GM12878 (cell line): Measurements from ENCODE around the gene AATF. TPM values are rescaled to one million over a fixed set of nuclear protein-coding genes. Genes with fewer than 3 reads are reported as not detected.

ENCODE experiments used
- ATAC-seq: fragments of 200-7000 bp; cut with Tn5 transposase; 3 replicates; pipeline ENCODE4 v1.9.1; 2020; ENCODE audit warnings: mild to moderate bottlenecking, moderate library complexity
- BruUV-seq: library from RNA; stranded (reverse); fragments of 400-500 nt; replicated peaks from 2 replicates; lab custom pipeline; 2021; lab: Mats Ljungman, UMichigan
- CTCF ChIA-PET: fragments of 300-600 bp; sonication (Branson Sonifier 250); formaldehyde crosslinking; extraction: SDS; loops from one replicate; lab custom pipeline; 2021; ENCODE audit warnings: inconsistent platforms; lab: Yijun Ruan, JAX
- POLR2A ChIA-PET: fragments of 350-600 bp; formaldehyde crosslinking; extraction: SDS; loops from one replicate; lab custom pipeline; 2021; ENCODE audit warnings: inconsistent platforms; lab: Charles Lee
- RAD21 ChIA-PET: fragments of 300-600 bp; sonication (Branson Sonifier 250); formaldehyde crosslinking; loops from one replicate; lab custom pipeline; 2023; ENCODE audit warnings: antibody characterized with exemption; ENCODE audit not compliant: unreplicated experiment; lab: Charles Lee
- SMC1A ChIA-PET: fragments of 300-600 bp; sonication (Branson Sonifier 250); formaldehyde crosslinking; loops from one replicate; lab custom pipeline; 2023; ENCODE audit not compliant: unreplicated experiment, uncharacterized antibody; lab: Charles Lee
- DNase-seq: peaks from one replicate; pipeline ENCODE4 v3.0.0-alpha.2; 2011; ENCODE audit warnings: low read depth, low spot score
- FAIRE-seq: peaks from 3 replicates; lab custom pipeline; 2011; peaks lifted over from hg19 to GRCh38; lab: Jason Lieb, UNC
- H2AFZ ChIP-seq: 2 replicates; pipeline ENCODE4 v1.6.0; 2011; ENCODE audit warnings: low read depth, low read length, control low read depth; ENCODE audit not compliant: control insufficient read depth
- H3K27ac ChIP-seq: 2 replicates; pipeline ENCODE4 v1.5.1; 2011; ENCODE audit warnings: control low read depth; ENCODE audit not compliant: control insufficient read depth, insufficient read depth
- H3K27me3 ChIP-seq, 2 experiments: replicated peaks in 1 of 2; 2 replicates each; pipeline versions ENCODE4 v1.6.0 to v1.6.1; 2011; ENCODE audit warnings: low read length in 1 of 2; ENCODE audit not compliant: control insufficient read depth in 2 of 2, insufficient read depth in 2 of 2
- H3K36me3 ChIP-seq, 2 experiments: 2 replicates each; pipeline ENCODE4 v1.5.1; 2011; ENCODE audit warnings: low read length in 1 of 2; ENCODE audit not compliant: control insufficient read depth in 2 of 2, insufficient read depth in 2 of 2
- H3K4me1 ChIP-seq: 2 replicates; pipeline ENCODE4 v1.6.1; 2011; ENCODE audit warnings: mild to moderate bottlenecking, low read length, moderate library complexity, mixed read lengths; ENCODE audit not compliant: control insufficient read depth, insufficient read depth
- H3K4me2 ChIP-seq: 2 replicates; pipeline ENCODE4 v1.6.0; 2011; ENCODE audit warnings: control low read depth; ENCODE audit not compliant: control insufficient read depth, insufficient read depth
- H3K4me3 ChIP-seq: fragments of 200-600 bp; sonication (generic); 2 replicates; pipeline ENCODE4 v1.5.1; 2016
- H3K79me2 ChIP-seq: 2 replicates; pipeline ENCODE4 v1.6.0; 2011; ENCODE audit warnings: low read length; ENCODE audit not compliant: control insufficient read depth, insufficient read depth
- H3K9ac ChIP-seq: 2 replicates; pipeline ENCODE4 v1.8.0; 2011; ENCODE audit warnings: low read length, control low read depth, mixed read lengths; ENCODE audit not compliant: control insufficient read depth, insufficient read depth
- H3K9me3 ChIP-seq: replicated peaks from 3 replicates; pipeline ENCODE4 v1.5.1; 2011; ENCODE audit warnings: mild to moderate bottlenecking, low read length; ENCODE audit not compliant: control insufficient read depth, insufficient read depth
- H4K20me1 ChIP-seq: 2 replicates; pipeline ENCODE4 v1.6.0; 2011; ENCODE audit not compliant: control insufficient read depth, insufficient read depth
- CREB1 ChIP-seq: IDR thresholded peaks from 2 replicates; pipeline ENCODE4 v1.6.1; 2012; ENCODE audit warnings: low read depth, mild to moderate bottlenecking, inconsistent platforms
- EGR1 ChIP-seq, 2 experiments: IDR thresholded peaks; 1 replicate in 1 of 2; 2 replicates in 1 of 2; pipeline ENCODE4 v1.6.1; 2011 to 2012; ENCODE audit warnings: low read depth in 2 of 2, low read length in 2 of 2, borderline replicate concordance in 1 of 2, mild to moderate bottlenecking in 1 of 2, moderate library complexity in 1 of 2
- ETV6 ChIP-seq, 2 experiments: fragments of 450-650 bp in 1 of 2; IDR thresholded peaks in 1 of 2; conservative IDR thresholded peaks in 1 of 2; 2 replicates each; pipeline ENCODE4 v1.6.1; 2014; ENCODE audit warnings: antibody characterized with exemption in 1 of 2, borderline replicate concordance in 1 of 2, low read depth in 1 of 2, mild to moderate bottlenecking in 1 of 2, moderate library complexity in 1 of 2
- IKZF1 ChIP-seq: fragments of 450-650 bp; conservative IDR thresholded peaks from 2 replicates; pipeline ENCODE4 v1.6.1; 2017; ENCODE audit warnings: antibody characterized with exemption, mild to moderate bottlenecking
- JUND ChIP-seq: IDR thresholded peaks from 2 replicates; pipeline ENCODE4 v1.6.1; 2012; ENCODE audit warnings: low read depth, mild to moderate bottlenecking, low read length, improper control_type of control experiment, moderate library complexity
- MAX ChIP-seq: IDR thresholded peaks from 2 replicates; pipeline ENCODE4 v1.6.1; 2012; ENCODE audit warnings: low read depth, low read length, improper control_type of control experiment
- MEF2A ChIP-seq: IDR thresholded peaks from 2 replicates; pipeline ENCODE4 v1.6.1; 2011; ENCODE audit warnings: low read depth, mild to moderate bottlenecking, low read length, moderate library complexity; ENCODE audit not compliant: insufficient read depth
- MLLT1 ChIP-seq: fragments of 450-650 bp; IDR thresholded peaks from 2 replicates; pipeline ENCODE4 v1.6.1; 2016; ENCODE audit warnings: mild to moderate bottlenecking
- MTA3 ChIP-seq: IDR thresholded peaks from 2 replicates; pipeline ENCODE4 v1.6.1; 2012; ENCODE audit warnings: low read length, inconsistent platforms, borderline replicate concordance
- PKNOX1 ChIP-seq: fragments of 450-650 bp; IDR thresholded peaks from 2 replicates; pipeline ENCODE4 v1.6.1; 2016; ENCODE audit warnings: mild to moderate bottlenecking
- SIX5 ChIP-seq: IDR thresholded peaks from 2 replicates; pipeline ENCODE4 v1.6.1; 2011; ENCODE audit warnings: mild to moderate bottlenecking, low read depth, low read length, moderate library complexity; ENCODE audit not compliant: severe bottlenecking
- STAT1 ChIP-seq: fragments of 450-650 bp; conservative IDR thresholded peaks from 2 replicates; pipeline ENCODE4 v1.6.1; 2014; ENCODE audit warnings: antibody characterized with exemption, mild to moderate bottlenecking
- SUZ12 ChIP-seq: fragments of 200-600 bp; sonication (generic); IDR thresholded peaks from one replicate; pipeline ENCODE4 v1.6.1; 2018; ENCODE audit warnings: antibody characterized with exemption, mild to moderate bottlenecking; ENCODE audit not compliant: unreplicated experiment
- TCF3 ChIP-seq: IDR thresholded peaks from 2 replicates; pipeline ENCODE4 v1.6.1; 2012; ENCODE audit warnings: low read depth, mild to moderate bottlenecking, low read length, borderline replicate concordance; ENCODE audit not compliant: insufficient read depth
- YBX1 ChIP-seq: fragments of 450-650 bp; IDR thresholded peaks from 2 replicates; pipeline ENCODE4 v1.6.1; 2016; ENCODE audit warnings: antibody characterized with exemption
- ZBED1 ChIP-seq: IDR thresholded peaks from 2 replicates; pipeline ENCODE4 v1.6.1; 2016; ENCODE audit warnings: borderline replicate concordance
- ZBTB4 ChIP-seq: fragments of 450-650 bp; formaldehyde crosslinking; IDR thresholded peaks from 2 replicates; pipeline ENCODE4 v1.4.0; 2022; ENCODE audit warnings: mild to moderate bottlenecking, moderate library complexity
- ZNF217 ChIP-seq: fragments of 450-650 bp; IDR thresholded peaks from 2 replicates; pipeline ENCODE4 v1.6.1; 2017; ENCODE audit warnings: antibody characterized with exemption, mild to moderate bottlenecking
- ZZZ3 ChIP-seq: IDR thresholded peaks from 2 replicates; pipeline ENCODE4 v1.6.1; 2011; ENCODE audit warnings: low read depth; ENCODE audit not compliant: control insufficient read depth, insufficient read length
- WGBS: methylation state at CpG from one replicate; pipeline ENCODE4 v1.1.6; 2016; ENCODE audit warnings: low lambda C conversion rate; ENCODE audit not compliant: insufficient replicate concordance, insufficient coverage; ENCODE audit errors: missing lambda C conversion rate; 5-methylcytosine and 5-hydroxymethylcytosine counted together
- in situ Hi-C: fragments of 300-500 bp; cut with MboI; formaldehyde crosslinking; loops from 9 replicates; pipeline ENCODE4 v1.14.3; 2018; ENCODE audit warnings: mixed read lengths
- intact Hi-C: fragments of 100-400 bp; cut with micrococcal nuclease; formaldehyde crosslinking; loops from one replicate; pipeline ENCODE4 v1.14.2; 2022; ENCODE audit not compliant: unreplicated experiment
- polyA plus RNA-seq, 11 experiments: library from polyadenylated mRNA; depleted of rRNA in 4 of 11; unstranded in 6 of 11; stranded (reverse) in 5 of 11; fragments of >200 nt; fragmentation: Nextera tagmentation in 4 of 11; fragmentation: Illumina TruSeq in 1 of 11; extraction: Ambion mirVana in 4 of 11; extraction: Trizol in 1 of 11; gene quantifications; 1 replicate in 1 of 11; 2 replicates in 10 of 11; pipeline versions ENCODE4 v1.2.1 to v1.2.3, GENCODE V29; 2011 to 2016; ENCODE audit warnings: inconsistent platforms in 2 of 11, missing spikeins in 2 of 11, low read depth in 1 of 11
- total RNA-seq, 4 experiments: library from RNA; depleted of rRNA in 3 of 4; stranded (reverse); fragments of >200 nt in 3 of 4; fragmentation: Illumina TruSeq in 1 of 4; extraction: Trizol in 1 of 4; gene quantifications; 2 replicates each; pipeline versions ENCODE4 v1.2.1 to v1.2.3, GENCODE V29; 2013 to 2021

Gene AATF
- total and polyA plus RNA-seq, 10 of the 15 experiments (the other 5 are each of a cell fraction or from before 2014, with no cell fraction given) = 36.8 to 110 (median 77.9) TPM

- CTCF ChIA-PET = no interaction called here
- in situ Hi-C loops = no loop called here
- Histone ChIP-seq H3K27me3 (no peaks in the 10 kb centered on the region), H3K9me3 (no peaks in the 10 kb centered on the region), H3K79me2 (no peaks in the 10 kb centered on the region), H4K20me1 (no peaks in the 10 kb centered on the region), H3K9ac (no peak overlapping the region), H3K36me3 (peaks cover 18 to 19% of the 10 kb centered on the region in 2 experiments), H3K4me2 (no peak overlapping the region), H3K27ac (no peak overlapping the region), H3K4me3 (no peak overlapping the region), H3K4me1 (peaks cover 9% of the 10 kb centered on the region), H2AFZ (no peak overlapping the region)
- no peak for DNase-seq
- no peak for ATAC-seq
- intact Hi-C loops = no loop called here
- RAD21 ChIA-PET = no interaction called here
- POLR2A ChIA-PET = no interaction called here
- TF ChIP-seq CREB1 (no peak), MAX (no peak), ZZZ3 (no peak), JUND (no peak), SUZ12 (no peak), PKNOX1 (no peak), MEF2A (no peak), ETV6 (conservative IDR thresholded peaks at IDR 0.05 in 1 of 2, IDR thresholded peaks at IDR 0.05 in 1 of 2; ENCODE audit: borderline replicate concordance in 1 of 2, low read depth in 1 of 2) (no peak), ZNF217 (no peak), SIX5 (no peak), IKZF1 (no peak), ZBED1 (no peak), ZBTB4 (CRISPR knock-in tag) (no peak), TCF3 (no peak), STAT1 (no peak), YBX1 (no peak), MTA3 (no peak), MLLT1 (no peak), EGR1 (IDR thresholded peaks at IDR 0.05; ENCODE audit: borderline replicate concordance in 1 of 2, low read depth in 2 of 2, low read length in 2 of 2) (no peak)
- SMC1A ChIA-PET = no interaction called here
- WGBS = 96% methylated on average over 3 of the region's 3 CpGs
- FAIRE-seq = no peak
- no TSS peak for BruUV-seq
Measured at GRCh38 chr17:37090941-37091340, 142.2 kb downstream of the AATF start.
